Sigmoid colon (tissue), 3 donors: ENCODE measurements around the gene CD180.

ENCODE experiments used
- POLR2A ChIP-seq, 2 donors: fragments of 450-650 bp; IDR thresholded peaks; one replicate each; pipeline ENCODE4 v1.6.1; 2016; ENCODE audit warnings: antibody characterized with exemption in 2 of 2, mild to moderate bottlenecking in 2 of 2, moderate library complexity in 2 of 2
- TF ChIP-seq, protein P1 (sequence below), 4 experiments: fragments of 450-650 bp in 3 of 4; fragments of 200-600 bp in 1 of 4; IDR thresholded peaks; one replicate each; pipeline ENCODE4 v1.5.1; 2016 to 2019; ENCODE audit warnings: antibody characterized with exemption in 4 of 4, mild to moderate bottlenecking in 3 of 4, moderate library complexity in 2 of 4

DNA sequence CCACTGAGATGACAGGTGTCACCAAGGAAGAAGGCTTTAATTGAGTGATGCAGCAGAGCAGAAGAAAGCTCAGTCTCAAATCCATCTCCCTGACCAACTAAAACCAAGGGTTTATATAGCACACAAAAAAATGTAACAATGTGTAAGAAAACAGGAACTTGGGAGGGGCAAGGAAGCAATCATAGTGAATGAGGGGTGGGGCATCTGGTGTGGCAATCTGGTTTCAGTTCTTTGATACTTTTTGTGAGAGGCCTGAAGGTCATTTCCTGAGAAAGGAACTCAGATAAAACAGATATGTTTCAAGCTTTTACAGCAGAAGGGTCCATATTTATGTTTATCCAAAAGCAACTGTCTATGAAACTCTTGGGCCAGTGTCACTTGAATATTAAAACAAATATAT lies 19.7 kb downstream of the CD180 start:
- TF ChIP-seq, protein P1, sequence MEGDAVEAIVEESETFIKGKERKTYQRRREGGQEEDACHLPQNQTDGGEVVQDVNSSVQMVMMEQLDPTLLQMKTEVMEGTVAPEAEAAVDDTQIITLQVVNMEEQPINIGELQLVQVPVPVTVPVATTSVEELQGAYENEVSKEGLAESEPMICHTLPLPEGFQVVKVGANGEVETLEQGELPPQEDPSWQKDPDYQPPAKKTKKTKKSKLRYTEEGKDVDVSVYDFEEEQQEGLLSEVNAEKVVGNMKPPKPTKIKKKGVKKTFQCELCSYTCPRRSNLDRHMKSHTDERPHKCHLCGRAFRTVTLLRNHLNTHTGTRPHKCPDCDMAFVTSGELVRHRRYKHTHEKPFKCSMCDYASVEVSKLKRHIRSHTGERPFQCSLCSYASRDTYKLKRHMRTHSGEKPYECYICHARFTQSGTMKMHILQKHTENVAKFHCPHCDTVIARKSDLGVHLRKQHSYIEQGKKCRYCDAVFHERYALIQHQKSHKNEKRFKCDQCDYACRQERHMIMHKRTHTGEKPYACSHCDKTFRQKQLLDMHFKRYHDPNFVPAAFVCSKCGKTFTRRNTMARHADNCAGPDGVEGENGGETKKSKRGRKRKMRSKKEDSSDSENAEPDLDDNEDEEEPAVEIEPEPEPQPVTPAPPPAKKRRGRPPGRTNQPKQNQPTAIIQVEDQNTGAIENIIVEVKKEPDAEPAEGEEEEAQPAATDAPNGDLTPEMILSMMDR (IDR thresholded peaks at IDR 0.05) = no peak
- TF ChIP-seq POLR2A (IDR thresholded peaks at IDR 0.05) = no peak
